Activated CD8-positive, alpha-beta memory T cell treated with anti-CD3 and anti-CD28 coated beads, Interleukin-2, amount 50 U/mL, for 1 hour (primary cell): ENCODE measurements around the gene RPS26.

Experiments used
- DNase-seq: peaks from one replicate; pipeline ENCODE4 v3.0.0-alpha.2; 2020; ENCODE audit errors: extremely low read depth

RPS26 gene

GRCh38 chr12:56078931-56079722 lies 37.4 kb downstream of the RPS26 start:
- no peak for DNase-seq

- peak; percentile 43 for DNase-seq
Observed at GRCh38 chr12:56079723-56080555, 38.2 kb downstream of the RPS26 start, which contains the start of gene ERBB3. ERBB3 (plus strand) TSS chr12:56080165; CDS start chr12:56080301, 136 bp downstream.

- no peak for DNase-seq
Observed at GRCh38 chr12:56080556-56081138, 38.9 kb downstream of the RPS26 start.

- DNase-seq = no peak
Observed at GRCh38 chr12:56081393-56082347, 40.0 kb downstream of the RPS26 start.

GRCh38 chr12:56082382-56082781 lies 40.7 kb downstream of the RPS26 start:
- DNase-seq = no peak

- no peak for DNase-seq
Observed at GRCh38 chr12:56082967-56083366, 41.2 kb downstream of the RPS26 start.

GRCh38 chr12:56084958-56085543 lies 43.3 kb downstream of the RPS26 start:
- DNase-seq = no peak

GRCh38 chr12:56086096-56086495 lies 44.4 kb downstream of the RPS26 start:
- DNase-seq = no peak

- DNase-seq = no peak
Observed at GRCh38 chr12:56086608-56087007, 44.9 kb downstream of the RPS26 start.

GRCh38 chr12:56087220-56087619 lies 45.5 kb downstream of the RPS26 start:
- no peak for DNase-seq
